ENCODE results near the gene SGTA. TPM values are rescaled to one million over a fixed set of nuclear protein-coding genes. Genes with fewer than 3 reads are reported as not detected.

The SGTA gene
- total RNA-seq, 1 donor from 2014 or later, result 64.0 TPM

DNA sequence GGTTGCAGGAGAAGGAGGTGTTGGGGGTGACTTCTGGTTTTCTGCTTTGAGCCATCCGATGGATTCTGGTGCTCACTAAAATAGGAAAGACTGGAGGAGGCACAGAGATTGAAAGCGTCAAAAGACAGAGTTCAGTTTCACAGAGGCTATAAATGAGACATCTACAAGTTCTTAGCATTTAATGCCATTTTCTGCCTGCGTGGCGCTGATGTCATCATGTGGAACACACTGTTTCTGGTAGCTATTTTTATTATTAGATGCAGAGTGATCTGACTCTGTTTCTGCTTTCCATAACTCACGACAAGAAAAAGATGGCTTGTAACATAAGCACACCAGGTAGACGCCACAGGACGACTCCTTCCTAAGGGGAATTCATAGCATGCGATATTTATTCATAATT is 40.0 kb downstream of the SGTA start:
- Mint-ChIP-seq H3K27ac (no peak overlapping the region), H3K4me1 (peaks cover 7% of the 10 kb centered on the region), H3K27me3 (ENCODE audit: low read depth) (peaks cover 29% of the 10 kb centered on the region), H3K9me3 (no peaks in the 10 kb centered on the region), H3K36me3 (no peaks in the 10 kb centered on the region), H3K4me3 (no peak overlapping the region)
- DNase-seq (ENCODE audit: low spot score in 2 of 2, unreplicated experiment in 2 of 2), result no peak
- TF ChIP-seq, protein P1, sequence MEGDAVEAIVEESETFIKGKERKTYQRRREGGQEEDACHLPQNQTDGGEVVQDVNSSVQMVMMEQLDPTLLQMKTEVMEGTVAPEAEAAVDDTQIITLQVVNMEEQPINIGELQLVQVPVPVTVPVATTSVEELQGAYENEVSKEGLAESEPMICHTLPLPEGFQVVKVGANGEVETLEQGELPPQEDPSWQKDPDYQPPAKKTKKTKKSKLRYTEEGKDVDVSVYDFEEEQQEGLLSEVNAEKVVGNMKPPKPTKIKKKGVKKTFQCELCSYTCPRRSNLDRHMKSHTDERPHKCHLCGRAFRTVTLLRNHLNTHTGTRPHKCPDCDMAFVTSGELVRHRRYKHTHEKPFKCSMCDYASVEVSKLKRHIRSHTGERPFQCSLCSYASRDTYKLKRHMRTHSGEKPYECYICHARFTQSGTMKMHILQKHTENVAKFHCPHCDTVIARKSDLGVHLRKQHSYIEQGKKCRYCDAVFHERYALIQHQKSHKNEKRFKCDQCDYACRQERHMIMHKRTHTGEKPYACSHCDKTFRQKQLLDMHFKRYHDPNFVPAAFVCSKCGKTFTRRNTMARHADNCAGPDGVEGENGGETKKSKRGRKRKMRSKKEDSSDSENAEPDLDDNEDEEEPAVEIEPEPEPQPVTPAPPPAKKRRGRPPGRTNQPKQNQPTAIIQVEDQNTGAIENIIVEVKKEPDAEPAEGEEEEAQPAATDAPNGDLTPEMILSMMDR (IDR thresholded peaks at IDR 0.05; ENCODE audit: unreplicated experiment), result no peak

- peak overlapping the region; percentile 77 for H3K4me3 Mint-ChIP-seq
- peak overlapping the region; percentile 59 for H3K27ac Mint-ChIP-seq
- H3K36me3 Mint-ChIP-seq, result peaks cover 16% of the 10 kb centered on the region
- H3K4me1 Mint-ChIP-seq, result peaks cover 7% of the 10 kb centered on the region
- TF ChIP-seq, protein P1 (IDR thresholded peaks at IDR 0.05; ENCODE audit: unreplicated experiment), result no peak
- no peak for DNase-seq (ENCODE audit: low spot score in 2 of 2, unreplicated experiment in 2 of 2)
- peaks cover 16% of the 10 kb centered on the region for H3K27me3 Mint-ChIP-seq (ENCODE audit: low read depth)
- no peaks in the 10 kb centered on the region for H3K9me3 Mint-ChIP-seq
These were observed 42.8 kb downstream of the SGTA start for GRCh38 chr19:2740314-2740656.

DNA sequence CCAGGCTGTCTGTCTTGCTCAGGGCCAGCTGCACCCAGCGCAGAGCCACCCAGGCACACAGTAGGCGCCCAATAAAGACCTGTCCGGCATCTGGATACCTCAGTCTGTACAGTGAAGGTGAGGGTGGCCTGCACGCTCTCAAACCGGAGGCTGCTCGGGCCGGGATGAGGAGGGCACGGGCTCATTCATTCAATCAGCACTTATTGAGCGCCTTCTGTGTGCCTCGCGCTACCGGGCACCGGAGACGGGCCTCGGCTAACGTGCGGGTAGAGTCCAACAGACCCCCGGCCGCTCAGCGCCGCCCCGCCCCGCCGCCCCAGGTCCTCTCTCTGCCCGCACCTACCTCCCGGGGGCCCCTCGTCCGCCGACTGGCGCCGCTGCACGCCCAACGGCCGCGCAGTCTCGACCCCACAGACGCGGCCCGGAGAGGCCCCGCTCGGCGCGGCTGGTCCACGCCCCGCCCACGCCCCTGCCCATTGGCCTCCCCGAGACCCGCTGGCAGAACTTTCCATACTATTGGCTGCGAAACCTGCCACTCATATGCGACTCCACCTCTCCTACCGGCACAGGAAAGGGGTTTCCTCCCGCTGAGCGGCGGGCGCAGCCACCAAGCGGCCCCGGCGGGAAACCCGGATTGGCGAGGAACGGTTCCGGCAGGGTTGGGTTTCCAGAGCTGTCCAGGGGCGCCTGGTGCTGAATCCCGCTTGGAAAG is 43.3 kb downstream of the SGTA start, which contains the start of gene SLC39A3:
Gene SLC39A3 (minus strand): TSS at position 416 of the 712 bp plus-strand sequence. CDS start 2,760 bp downstream, outside the sequence.
- peaks cover 18% of the 10 kb centered on the region for H3K36me3 Mint-ChIP-seq

DNA sequence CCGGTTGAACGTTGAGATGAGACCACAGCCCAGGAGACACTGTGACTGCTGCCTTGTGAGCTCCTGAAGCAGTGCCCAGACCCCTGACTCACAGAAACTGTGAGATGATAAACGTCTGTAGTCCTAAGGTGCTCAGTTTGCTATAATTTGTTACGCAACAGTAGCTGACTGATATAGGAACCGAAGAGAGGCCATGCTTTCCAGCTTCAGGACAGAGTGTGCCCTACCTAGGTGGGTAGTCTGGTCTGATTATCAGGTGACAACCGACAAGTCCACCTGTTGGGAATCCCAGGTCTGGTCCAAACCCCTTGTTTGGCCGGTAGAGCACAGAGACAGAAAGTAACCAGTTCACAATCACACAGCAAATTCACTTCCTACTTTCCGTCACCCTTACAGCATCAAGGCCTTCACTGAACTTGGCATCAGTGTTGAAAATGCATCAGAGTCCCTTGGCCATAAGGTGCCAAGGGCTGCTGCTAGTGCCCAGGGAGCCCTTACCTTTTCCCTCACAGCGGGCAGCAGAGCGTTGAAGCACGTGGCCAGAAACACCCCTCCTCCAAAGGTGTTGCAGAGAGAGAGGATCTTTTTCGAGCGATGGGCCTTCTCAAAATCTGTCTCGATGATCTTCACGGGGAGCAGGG is 46.4 kb downstream of the SGTA start:
- Mint-ChIP-seq H3K27ac (no peak overlapping the region), H3K4me3 (no peak overlapping the region), H3K27me3 (ENCODE audit: low read depth) (peaks cover 3% of the 10 kb centered on the region), H3K4me1 (peaks cover 7% of the 10 kb centered on the region), H3K9me3 (no peaks in the 10 kb centered on the region), H3K36me3 (peaks cover 26% of the 10 kb centered on the region)
- TF ChIP-seq, protein P1 (IDR thresholded peaks at IDR 0.05; ENCODE audit: unreplicated experiment), result no peak
- DNase-seq (ENCODE audit: low spot score in 2 of 2, unreplicated experiment in 2 of 2), result no peak

More for the DNA sequence above, 43.3 kb downstream of the SGTA start, which contains the start of gene SLC39A3:
- H3K4me3 Mint-ChIP-seq, result peak within 1 kb of the TSS; percentile 77
- TF ChIP-seq, protein P1 (IDR thresholded peaks at IDR 0.05; ENCODE audit: unreplicated experiment), result no peak
- peaks cover 7% of the 10 kb centered on the region for H3K4me1 Mint-ChIP-seq
- peak; percentile 100 for DNase-seq (ENCODE audit: low spot score in 2 of 2, unreplicated experiment in 2 of 2)
- H3K9me3 Mint-ChIP-seq, result no peaks in the 10 kb centered on the region
- H3K27me3 Mint-ChIP-seq (ENCODE audit: low read depth), result peaks cover 16% of the 10 kb centered on the region
- peak within 1 kb of the TSS; percentile 59 for H3K27ac Mint-ChIP-seq

- DNase-seq (ENCODE audit: low spot score in 2 of 2, unreplicated experiment in 2 of 2), result no peak
- peaks cover 7% of the 10 kb centered on the region for H3K4me1 Mint-ChIP-seq
- TF ChIP-seq, protein P1 (IDR thresholded peaks at IDR 0.05; ENCODE audit: unreplicated experiment), result no peak
- no peak overlapping the region for H3K27ac Mint-ChIP-seq
- H3K9me3 Mint-ChIP-seq, result no peaks in the 10 kb centered on the region
- peaks cover 3% of the 10 kb centered on the region for H3K27me3 Mint-ChIP-seq (ENCODE audit: low read depth)
- H3K36me3 Mint-ChIP-seq, result peaks cover 26% of the 10 kb centered on the region
- no peak overlapping the region for H3K4me3 Mint-ChIP-seq
These were observed 47.7 kb downstream of the SGTA start for GRCh38 chr19:2735374-2735773.

All from mesothelial cell of epicardium (in vitro differentiated cells).